Bronchial epithelial cell (primary cell): ENCODE data around the gene ABLIM2. TPM values are rescaled to one million over a fixed set of nuclear protein-coding genes. Genes with fewer than 3 reads are reported as not detected.

ENCODE experiments used
- DNase-seq: peaks from one replicate; pipeline ENCODE4 v3.0.0-alpha.2; 2010; ENCODE audit warnings: low read depth
- FAIRE-seq: peaks from 2 replicates; lab custom pipeline; 2011; peaks lifted over from hg19 to GRCh38; lab: Jason Lieb, UNC
- H3K27me3 ChIP-seq: 2 replicates; pipeline ENCODE4 v1.5.1; 2011; ENCODE audit warnings: low read length; ENCODE audit not compliant: control insufficient read depth, insufficient read depth
- H3K36me3 ChIP-seq: 2 replicates; pipeline ENCODE4 v1.5.1; 2011; ENCODE audit warnings: low read length; ENCODE audit not compliant: control insufficient read depth, insufficient read depth
- H3K4me3 ChIP-seq: 2 replicates; pipeline ENCODE4 v1.5.1; 2011; ENCODE audit warnings: mild to moderate bottlenecking, low read depth, low read length, control low read depth
- CTCF ChIP-seq: IDR thresholded peaks from 2 replicates; pipeline ENCODE4 v1.5.1; 2011; ENCODE audit warnings: mild to moderate bottlenecking, moderate library complexity, low read length, control low read depth, inconsistent platforms; ENCODE audit not compliant: insufficient read depth, severe bottlenecking
- total RNA-seq: library from RNA; depleted of rRNA; stranded (reverse); fragments of >200 nt; gene quantifications from 2 replicates; pipeline ENCODE4 v1.2.1, GENCODE V29; 2014

ABLIM2 gene
- total RNA-seq, 1 donor from 2014 or later: 1.1 TPM

DNA sequence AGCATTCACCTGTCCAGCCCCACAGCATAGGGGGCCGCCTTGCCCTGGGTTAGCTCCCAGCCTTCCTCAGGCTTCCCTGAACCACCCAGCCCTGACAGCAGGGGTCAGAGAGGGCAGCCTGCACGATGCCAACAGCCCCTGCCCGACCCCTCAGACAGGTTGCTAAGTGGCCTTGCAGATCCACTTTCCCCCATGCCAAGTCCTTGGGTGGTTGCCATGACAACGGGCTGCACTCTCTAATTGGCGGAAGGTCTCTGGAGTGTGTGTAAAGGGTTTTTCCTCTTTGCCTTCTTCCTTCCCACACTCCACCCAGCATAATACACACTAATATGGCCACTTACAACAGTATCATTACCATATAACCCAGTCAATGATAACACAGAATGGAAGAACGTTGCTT, 119.3 kb downstream of the ABLIM2 start:
- H3K4me3 ChIP-seq: no peak overlapping the region
- H3K36me3 ChIP-seq: no peaks in the 10 kb centered on the region
- TF ChIP-seq CTCF: no peak
- DNase-seq (no peak), FAIRE-seq (no peak)
- H3K27me3 ChIP-seq: peaks cover 8% of the 10 kb centered on the region

DNA sequence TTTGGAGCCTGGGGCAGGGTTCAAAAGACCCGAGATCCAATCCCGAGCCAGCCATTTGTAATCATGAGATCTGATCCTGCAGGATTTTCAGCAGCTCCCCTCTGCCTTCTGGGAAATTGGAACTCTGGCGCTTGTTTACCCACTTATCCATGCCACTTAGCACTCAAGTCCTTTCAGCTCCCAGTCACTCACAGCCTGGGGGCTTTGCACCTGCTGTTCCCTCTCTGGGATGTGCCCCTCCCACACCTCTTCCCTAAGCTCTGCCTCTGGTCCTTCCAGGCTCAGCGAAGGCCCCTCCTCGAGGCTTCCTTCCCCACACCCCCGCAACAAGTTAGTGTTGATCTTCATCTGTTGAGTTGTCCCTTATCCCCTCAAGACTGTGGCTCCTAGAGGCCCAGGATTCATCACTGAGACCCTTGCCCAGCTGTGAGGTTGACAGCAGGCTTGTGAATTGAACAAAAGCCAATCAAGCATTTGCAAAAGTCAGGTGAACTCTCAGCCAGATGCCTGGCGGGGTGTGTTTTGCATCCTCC, 119.8 kb downstream of the ABLIM2 start:
- Histone ChIP-seq H3K36me3 (no peaks in the 10 kb centered on the region), H3K4me3 (no peak overlapping the region), H3K27me3 (peaks cover 8% of the 10 kb centered on the region)
- FAIRE-seq (no peak), DNase-seq (no peak)
- no peak for TF ChIP-seq CTCF

- DNase-seq (no peak), FAIRE-seq (no peak)
- Histone ChIP-seq H3K27me3 (peaks cover 8% of the 10 kb centered on the region), H3K36me3 (no peaks in the 10 kb centered on the region), H3K4me3 (no peak overlapping the region)
- no peak for TF ChIP-seq CTCF
Measured at GRCh38 chr4:8038083-8038482, 120.5 kb downstream of the ABLIM2 start.

DNA sequence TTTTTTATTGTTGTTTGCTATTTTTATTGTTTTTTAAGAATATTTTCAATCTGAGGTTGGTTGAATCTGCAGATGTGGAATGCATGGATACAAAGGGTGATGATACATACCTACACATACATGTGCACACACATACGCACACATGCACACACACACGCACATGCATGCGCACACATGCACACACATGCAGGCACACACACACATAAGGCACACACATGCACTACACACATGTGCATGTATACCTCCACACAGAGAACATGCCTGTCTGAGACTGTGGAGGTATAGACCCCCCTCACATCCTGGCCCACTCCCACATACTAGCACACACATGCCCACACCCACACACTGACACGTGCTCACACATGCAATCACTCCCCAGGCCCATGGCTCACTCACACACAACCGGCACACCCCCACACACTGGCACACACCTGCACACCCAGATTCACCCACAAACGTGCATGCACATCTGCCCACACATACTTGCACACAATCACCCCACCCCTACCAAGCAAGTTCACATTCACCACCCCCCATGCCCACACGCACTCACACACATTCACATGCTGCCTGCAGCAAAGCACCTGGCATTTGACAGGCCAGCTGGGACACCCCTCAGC, 121.4 kb downstream of the ABLIM2 start:
- peak; percentile 93 for FAIRE-seq

GRCh38 chr4:8035371-8035780, 123.2 kb downstream of the ABLIM2 start:
- DNase-seq (peak; percentile 50), FAIRE-seq (no peak)
- no peak overlapping the region for H3K4me3 ChIP-seq
- no peaks in the 10 kb centered on the region for H3K36me3 ChIP-seq
- peaks cover 8% of the 10 kb centered on the region for H3K27me3 ChIP-seq
- TF ChIP-seq CTCF: no peak

More for the DNA sequence above, 121.4 kb downstream of the ABLIM2 start:
- H3K36me3 ChIP-seq: no peaks in the 10 kb centered on the region
- TF ChIP-seq CTCF: no peak
- H3K4me3 ChIP-seq: no peak overlapping the region
- H3K27me3 ChIP-seq: peaks cover 8% of the 10 kb centered on the region
- no peak for DNase-seq
